ENCODE results near the gene NCOR1. TPM values are rescaled to one million over a fixed set of nuclear protein-coding genes. Genes with fewer than 3 reads are reported as not detected.

NCOR1 gene
- polyA plus RNA-seq, 1 of the 3 experiments (the other 2 are of a cell fraction) = 42.1 TPM

- POLR2A ChIA-PET = no interaction called here
- Histone ChIP-seq H3K36me3 (replicated peaks in 1 of 2; ENCODE audit: control insufficient read depth in 1 of 2, insufficient read depth in 2 of 2, low read length in 1 of 2) (peaks cover 0 to 5% of the 10 kb centered on the region in 2 experiments), H2AFZ (ENCODE audit: low read depth) (no peak overlapping the region), H3K4me3 (ENCODE audit: low read depth in 2 of 2, low read length in 1 of 2) (no peak overlapping the region), H3K27me3 (ENCODE audit: insufficient read depth) (no peaks in the 10 kb centered on the region), H3F3A (replicated peaks; ENCODE audit: insufficient read depth) (peaks cover 4% of the 10 kb centered on the region), H3K9me2 (no peaks in the 10 kb centered on the region), H3K79me2 (ENCODE audit: insufficient read depth) (peaks cover 7% of the 10 kb centered on the region), H3K9me3 (no peaks in the 10 kb centered on the region), H3K4me2 (no peak overlapping the region), H3K4me1 (ENCODE audit: control insufficient read depth in 1 of 2, insufficient read depth in 2 of 2, low read depth in 1 of 2, low read length in 1 of 2) (peaks cover 0 to 2% of the 10 kb centered on the region in 2 experiments; a peak in 1 of 4 replicates), H3K9ac (no peak overlapping the region), H4K20me1 (ENCODE audit: insufficient read depth) (no peaks in the 10 kb centered on the region), H3K27ac (ENCODE audit: low read depth in 2 of 2, low read length in 1 of 2) (no peak overlapping the region)
- TF ChIP-seq FOXJ3 (CRISPR knock-in tag; IDR thresholded peaks at IDR 0.05) (no peak), RFX5 (IDR thresholded peaks at IDR 0.05; ENCODE audit: low read length) (no peak), RCOR1 (IDR thresholded peaks at IDR 0.05; ENCODE audit: low read length) (no peak), GABPA (IDR thresholded peaks at IDR 0.05; ENCODE audit: low read depth) (no peak), PBX3 (IDR thresholded peaks at IDR 0.05) (no peak), ZBTB33 (IDR thresholded peaks at IDR 0.05; ENCODE audit: borderline replicate concordance, low read depth) (no peak), NRF1 (IDR thresholded peaks at IDR 0.05; ENCODE audit: low read depth, low read length) (no peak), USF2 (IDR thresholded peaks at IDR 0.05; ENCODE audit: borderline replicate concordance, low read depth, low read length) (no peak), YY1 (IDR thresholded peaks at IDR 0.05; ENCODE audit: low read depth) (no peak), RXRA (IDR thresholded peaks at IDR 0.05; ENCODE audit: borderline replicate concordance, low read depth) (no peak), REST (IDR thresholded peaks at IDR 0.05; ENCODE audit: low read depth, low read length) (no peak), SIN3A (IDR thresholded peaks at IDR 0.05; ENCODE audit: borderline replicate concordance, low read depth, low read length) (no peak), FOSL2 (IDR thresholded peaks at IDR 0.05; ENCODE audit: borderline replicate concordance, low read depth) (no peak)
- TF ChIP-seq, protein P1, sequence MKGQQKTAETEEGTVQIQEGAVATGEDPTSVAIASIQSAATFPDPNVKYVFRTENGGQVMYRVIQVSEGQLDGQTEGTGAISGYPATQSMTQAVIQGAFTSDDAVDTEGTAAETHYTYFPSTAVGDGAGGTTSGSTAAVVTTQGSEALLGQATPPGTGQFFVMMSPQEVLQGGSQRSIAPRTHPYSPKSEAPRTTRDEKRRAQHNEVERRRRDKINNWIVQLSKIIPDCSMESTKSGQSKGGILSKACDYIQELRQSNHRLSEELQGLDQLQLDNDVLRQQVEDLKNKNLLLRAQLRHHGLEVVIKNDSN (IDR thresholded peaks at IDR 0.05; ENCODE audit: borderline replicate concordance, low read depth) = no peak
- TF ChIP-seq, protein P2, sequence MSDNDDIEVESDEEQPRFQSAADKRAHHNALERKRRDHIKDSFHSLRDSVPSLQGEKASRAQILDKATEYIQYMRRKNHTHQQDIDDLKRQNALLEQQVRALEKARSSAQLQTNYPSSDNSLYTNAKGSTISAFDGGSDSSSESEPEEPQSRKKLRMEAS (IDR thresholded peaks at IDR 0.05; ENCODE audit: low read depth) = no peak
- TF ChIP-seq, protein P3, sequence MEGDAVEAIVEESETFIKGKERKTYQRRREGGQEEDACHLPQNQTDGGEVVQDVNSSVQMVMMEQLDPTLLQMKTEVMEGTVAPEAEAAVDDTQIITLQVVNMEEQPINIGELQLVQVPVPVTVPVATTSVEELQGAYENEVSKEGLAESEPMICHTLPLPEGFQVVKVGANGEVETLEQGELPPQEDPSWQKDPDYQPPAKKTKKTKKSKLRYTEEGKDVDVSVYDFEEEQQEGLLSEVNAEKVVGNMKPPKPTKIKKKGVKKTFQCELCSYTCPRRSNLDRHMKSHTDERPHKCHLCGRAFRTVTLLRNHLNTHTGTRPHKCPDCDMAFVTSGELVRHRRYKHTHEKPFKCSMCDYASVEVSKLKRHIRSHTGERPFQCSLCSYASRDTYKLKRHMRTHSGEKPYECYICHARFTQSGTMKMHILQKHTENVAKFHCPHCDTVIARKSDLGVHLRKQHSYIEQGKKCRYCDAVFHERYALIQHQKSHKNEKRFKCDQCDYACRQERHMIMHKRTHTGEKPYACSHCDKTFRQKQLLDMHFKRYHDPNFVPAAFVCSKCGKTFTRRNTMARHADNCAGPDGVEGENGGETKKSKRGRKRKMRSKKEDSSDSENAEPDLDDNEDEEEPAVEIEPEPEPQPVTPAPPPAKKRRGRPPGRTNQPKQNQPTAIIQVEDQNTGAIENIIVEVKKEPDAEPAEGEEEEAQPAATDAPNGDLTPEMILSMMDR (IDR thresholded peaks at IDR 0.05) = no peak
- CTCF ChIA-PET = interaction anchor here (0.6 kb wide), 1 partner anchor 11 kb away, joined by 3 read pairs; no protein-coding TSS in a partner anchor
- no peak for DNase-seq
Observed at GRCh38 chr17:16241906-16242399, 26.6 kb upstream of the NCOR1 start.
